ENCODE data around the gene SCGB1D1.

SCGB1D1 gene

DNA sequence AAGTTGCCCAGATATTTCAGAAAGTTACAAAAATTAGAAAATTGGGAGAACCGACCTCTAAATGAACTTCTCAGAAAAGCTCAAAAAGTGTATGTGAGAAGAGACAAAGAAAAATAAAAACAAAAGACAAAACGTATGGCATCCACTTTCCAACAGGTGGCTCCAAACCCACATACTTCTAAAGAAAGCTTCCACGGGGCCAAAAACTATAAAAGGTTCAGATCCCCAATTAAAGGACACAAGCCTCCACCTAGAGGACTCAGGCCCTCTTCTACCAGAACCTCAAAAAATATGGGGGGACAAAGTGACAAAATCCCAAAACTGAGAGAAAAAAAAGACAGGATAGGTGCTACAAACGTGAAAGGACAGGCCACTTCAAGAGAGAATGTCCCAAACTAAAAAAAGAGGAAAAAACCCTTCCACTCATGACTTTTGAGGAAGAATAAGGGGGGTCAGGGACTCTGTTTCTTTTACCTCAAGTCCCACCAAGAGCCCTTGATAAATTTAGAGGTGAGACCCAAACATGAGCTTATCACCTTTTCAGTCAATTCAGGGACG lies 27.3 kb downstream of the SCGB1D1 start:
- Histone ChIP-seq H2BK120ac (ENCODE audit: low read depth, low read length) (no peak overlapping the region), H2AK5ac (ENCODE audit: low read depth, low read length) (no peak overlapping the region), H2AFZ (ENCODE audit: low read length) (no peak overlapping the region), H2BK12ac (ENCODE audit: low read length) (no peak overlapping the region), H3K23ac (ENCODE audit: low read depth, low read length, poor library complexity) (no peak overlapping the region), H2BK5ac (ENCODE audit: low read length) (no peak overlapping the region), H3K4me2 (ENCODE audit: insufficient read depth, low read length, poor library complexity, severe bottlenecking) (no peak overlapping the region), H3K14ac (ENCODE audit: low read length) (no peak overlapping the region), H3K9me3 (replicated peaks in 1 of 2; ENCODE audit: control insufficient read depth in 2 of 2, insufficient read depth in 1 of 2, low read depth in 1 of 2, low read length in 2 of 2) (peaks cover 3% of the 10 kb centered on the region in 2 donors), H3K4me1 (ENCODE audit: control insufficient read depth in 2 of 2, insufficient read depth in 1 of 2, low read depth in 1 of 2, low read length in 2 of 2) (no peaks in the 10 kb centered on the region), H3K4ac (ENCODE audit: low read length) (no peak overlapping the region), H3K27me3 (ENCODE audit: control insufficient read depth in 3 of 3, insufficient read depth in 3 of 3, low read depth in 1 of 3, low read length in 3 of 3) (peaks cover 0 to 24% (median 0%) of the 10 kb centered on the region in 3 experiments), H2BK15ac (ENCODE audit: low read length) (no peak overlapping the region), H4K8ac (ENCODE audit: low read depth, low read length) (no peak overlapping the region), H3K18ac (ENCODE audit: low read length) (no peak overlapping the region), H3K4me3 (ENCODE audit: low read length in 2 of 2) (no peak overlapping the region), H3K9ac (ENCODE audit: low read depth, low read length, poor library complexity) (no peak overlapping the region), H4K91ac (ENCODE audit: low read depth, low read length, poor library complexity) (no peak overlapping the region), H3K79me1 (ENCODE audit: low read depth, low read length) (no peaks in the 10 kb centered on the region), H3K36me3 (replicated peaks in 1 of 2; ENCODE audit: control insufficient read depth in 2 of 2, insufficient read depth in 2 of 2, low read length in 2 of 2) (peaks cover 0 to 2% of the 10 kb centered on the region in 2 donors), H3K27ac (replicated peaks; ENCODE audit: low read length) (no peak overlapping the region)
- no peak for DNase-seq (ENCODE audit: low spot score)
- WGBS, 2 donors (ENCODE audit: extremely low coverage in 2 of 2, insufficient read length in 2 of 2, insufficient replicate concordance in 1 of 2): no CpG with 5 or more reads among the region's 5 CpGs

GRCh38 chr11:62221498-62221897 lies 31.5 kb downstream of the SCGB1D1 start:
- no peaks in the 10 kb centered on the region for H3K79me1 ChIP-seq (ENCODE audit: low read depth, low read length)
- H3K4me1 ChIP-seq (ENCODE audit: control insufficient read depth in 2 of 2, insufficient read depth in 1 of 2, low read depth in 1 of 2, low read length in 2 of 2): no peaks in the 10 kb centered on the region
- H4K8ac ChIP-seq (ENCODE audit: low read depth, low read length): no peak overlapping the region
- no peak overlapping the region for H2BK5ac ChIP-seq (ENCODE audit: low read length)
- no CpG with 5 or more reads among the region's 3 CpGs for WGBS, 2 donors (ENCODE audit: extremely low coverage in 2 of 2, insufficient read length in 2 of 2, insufficient replicate concordance in 1 of 2)
- no peak overlapping the region for H3K4ac ChIP-seq (ENCODE audit: low read length)
- H2BK120ac ChIP-seq (ENCODE audit: low read depth, low read length): no peak overlapping the region
- H2BK12ac ChIP-seq (ENCODE audit: low read length): no peak overlapping the region
- no peak overlapping the region for H4K91ac ChIP-seq (ENCODE audit: low read depth, low read length, poor library complexity)
- no peak overlapping the region for H3K4me2 ChIP-seq (ENCODE audit: insufficient read depth, low read length, poor library complexity, severe bottlenecking)
- no peak overlapping the region for H2AK5ac ChIP-seq (ENCODE audit: low read depth, low read length)
- no peak overlapping the region for H3K9ac ChIP-seq (ENCODE audit: low read depth, low read length, poor library complexity)
- H3K9me3 ChIP-seq (replicated peaks in 1 of 2; ENCODE audit: control insufficient read depth in 2 of 2, insufficient read depth in 1 of 2, low read depth in 1 of 2, low read length in 2 of 2): peaks cover 10 to 18% of the 10 kb centered on the region in 2 donors
- H3K4me3 ChIP-seq (ENCODE audit: low read length in 2 of 2): no peak overlapping the region
- H3K27ac ChIP-seq (replicated peaks; ENCODE audit: low read length): no peak overlapping the region
- H3K18ac ChIP-seq (ENCODE audit: low read length): no peak overlapping the region
- H2AFZ ChIP-seq (ENCODE audit: low read length): no peak overlapping the region
- H2BK15ac ChIP-seq (ENCODE audit: low read length): no peak overlapping the region
- DNase-seq (ENCODE audit: low spot score): no peak
- no peak overlapping the region for H3K23ac ChIP-seq (ENCODE audit: low read depth, low read length, poor library complexity)
- peaks cover 0 to 3% (median 0%) of the 10 kb centered on the region in 3 experiments for H3K27me3 ChIP-seq (ENCODE audit: control insufficient read depth in 3 of 3, insufficient read depth in 3 of 3, low read depth in 1 of 3, low read length in 3 of 3)
- H3K36me3 ChIP-seq (replicated peaks in 1 of 2; ENCODE audit: control insufficient read depth in 2 of 2, insufficient read depth in 2 of 2, low read length in 2 of 2): peaks cover 0 to 2% of the 10 kb centered on the region in 2 donors
- no peak overlapping the region for H3K14ac ChIP-seq (ENCODE audit: low read length)

DNA sequence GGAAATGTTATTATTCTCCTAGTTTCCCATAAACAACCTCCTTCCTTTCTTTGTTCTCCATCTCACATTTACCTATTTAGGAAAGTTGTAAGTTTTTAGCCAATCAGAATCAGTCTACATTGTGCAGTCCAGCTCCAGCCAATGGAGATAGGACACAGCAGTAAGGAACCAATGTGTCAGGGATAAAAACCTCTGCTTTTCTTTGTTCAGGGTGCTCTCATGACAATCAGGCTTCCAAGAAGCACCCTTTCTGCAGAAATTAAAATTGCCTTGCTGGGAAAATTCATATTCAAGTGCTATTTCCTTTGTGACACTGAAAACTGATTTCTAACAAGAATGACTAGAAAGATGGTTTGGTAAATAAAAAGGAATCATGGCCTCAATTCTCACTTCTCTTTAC lies 33.1 kb downstream of the SCGB1D1 start:
- H2AFZ ChIP-seq (ENCODE audit: low read length): no peak overlapping the region
- no peaks in the 10 kb centered on the region for H3K4me1 ChIP-seq (ENCODE audit: control insufficient read depth in 2 of 2, insufficient read depth in 1 of 2, low read depth in 1 of 2, low read length in 2 of 2)
- H3K18ac ChIP-seq (ENCODE audit: low read length): no peak overlapping the region
- no peak overlapping the region for H3K27ac ChIP-seq (replicated peaks; ENCODE audit: low read length)
- no peak overlapping the region for H4K91ac ChIP-seq (ENCODE audit: low read depth, low read length, poor library complexity)
- no peak overlapping the region for H2BK15ac ChIP-seq (ENCODE audit: low read length)
- H2BK5ac ChIP-seq (ENCODE audit: low read length): no peak overlapping the region
- H3K23ac ChIP-seq (ENCODE audit: low read depth, low read length, poor library complexity): no peak overlapping the region
- H3K9me3 ChIP-seq (replicated peaks in 1 of 2; ENCODE audit: control insufficient read depth in 2 of 2, insufficient read depth in 1 of 2, low read depth in 1 of 2, low read length in 2 of 2): peaks cover 10 to 18% of the 10 kb centered on the region in 2 donors
- no peak overlapping the region for H3K9ac ChIP-seq (ENCODE audit: low read depth, low read length, poor library complexity)
- H3K14ac ChIP-seq (ENCODE audit: low read length): no peak overlapping the region
- H4K8ac ChIP-seq (ENCODE audit: low read depth, low read length): no peak overlapping the region
- no peak overlapping the region for H2BK12ac ChIP-seq (ENCODE audit: low read length)
- no peak overlapping the region for H2BK120ac ChIP-seq (ENCODE audit: low read depth, low read length)
- H2AK5ac ChIP-seq (ENCODE audit: low read depth, low read length): no peak overlapping the region
- no peak for DNase-seq (ENCODE audit: low spot score)
- H3K4me2 ChIP-seq (ENCODE audit: insufficient read depth, low read length, poor library complexity, severe bottlenecking): no peak overlapping the region
- H3K4ac ChIP-seq (ENCODE audit: low read length): no peak overlapping the region
- no peak overlapping the region for H3K4me3 ChIP-seq (ENCODE audit: low read length in 2 of 2)
- H3K27me3 ChIP-seq (ENCODE audit: control insufficient read depth in 3 of 3, insufficient read depth in 3 of 3, low read depth in 1 of 3, low read length in 3 of 3): no peaks in the 10 kb centered on the region
- H3K36me3 ChIP-seq (replicated peaks in 1 of 2; ENCODE audit: control insufficient read depth in 2 of 2, insufficient read depth in 2 of 2, low read length in 2 of 2): peaks cover 0 to 2% of the 10 kb centered on the region in 2 donors
- no peaks in the 10 kb centered on the region for H3K79me1 ChIP-seq (ENCODE audit: low read depth, low read length)

- no peaks in the 10 kb centered on the region for H3K4me1 ChIP-seq (ENCODE audit: control insufficient read depth in 2 of 2, insufficient read depth in 1 of 2, low read depth in 1 of 2, low read length in 2 of 2)
- no peak overlapping the region for H3K14ac ChIP-seq (ENCODE audit: low read length)
- no peak for DNase-seq (ENCODE audit: low spot score)
- no peaks in the 10 kb centered on the region for H3K79me1 ChIP-seq (ENCODE audit: low read depth, low read length)
- no peak overlapping the region for H4K91ac ChIP-seq (ENCODE audit: low read depth, low read length, poor library complexity)
- H2BK15ac ChIP-seq (ENCODE audit: low read length): no peak overlapping the region
- no peak overlapping the region for H2BK5ac ChIP-seq (ENCODE audit: low read length)
- no peak overlapping the region for H3K27ac ChIP-seq (replicated peaks; ENCODE audit: low read length)
- H3K23ac ChIP-seq (ENCODE audit: low read depth, low read length, poor library complexity): no peak overlapping the region
- no peak overlapping the region for H3K4me2 ChIP-seq (ENCODE audit: insufficient read depth, low read length, poor library complexity, severe bottlenecking)
- no peaks in the 10 kb centered on the region for H3K36me3 ChIP-seq (replicated peaks in 1 of 2; ENCODE audit: control insufficient read depth in 2 of 2, insufficient read depth in 2 of 2, low read length in 2 of 2)
- no peak overlapping the region for H3K4me3 ChIP-seq (ENCODE audit: low read length in 2 of 2)
- H3K27me3 ChIP-seq (ENCODE audit: control insufficient read depth in 3 of 3, insufficient read depth in 3 of 3, low read depth in 1 of 3, low read length in 3 of 3): peaks cover 0 to 8% (median 0%) of the 10 kb centered on the region in 3 experiments
- H2BK12ac ChIP-seq (ENCODE audit: low read length): no peak overlapping the region
- no peaks in the 10 kb centered on the region for H3K9me3 ChIP-seq (replicated peaks in 1 of 2; ENCODE audit: control insufficient read depth in 2 of 2, insufficient read depth in 1 of 2, low read depth in 1 of 2, low read length in 2 of 2)
- H2AFZ ChIP-seq (ENCODE audit: low read length): no peak overlapping the region
- no peak overlapping the region for H3K18ac ChIP-seq (ENCODE audit: low read length)
- H2AK5ac ChIP-seq (ENCODE audit: low read depth, low read length): no peak overlapping the region
- no peak overlapping the region for H3K9ac ChIP-seq (ENCODE audit: low read depth, low read length, poor library complexity)
- no peak overlapping the region for H2BK120ac ChIP-seq (ENCODE audit: low read depth, low read length)
- no peak overlapping the region for H3K4ac ChIP-seq (ENCODE audit: low read length)
- no peak overlapping the region for H4K8ac ChIP-seq (ENCODE audit: low read depth, low read length)
These were observed 43.7 kb downstream of the SCGB1D1 start for GRCh38 chr11:62233730-62234129.

Data from neuronal stem cell (in vitro differentiated cells).